Neural crest cell (in vitro differentiated cells): Measurements from ENCODE around the gene CNTNAP2. TPM values are rescaled to one million over a fixed set of nuclear protein-coding genes. Genes with fewer than 3 reads are reported as not detected.

Experiments
- DNase-seq: peaks from one replicate; pipeline ENCODE4 v3.0.0; 2021; ENCODE audit warnings: low read depth, mixed read lengths, low spot score
- H3K27ac Mint-ChIP-seq: one replicate; pipeline ENCODE4 v1.8.0; 2021; ENCODE audit warnings: mild to moderate bottlenecking, mixed read lengths; ENCODE audit not compliant: unreplicated experiment
- H3K27me3 Mint-ChIP-seq: 2 replicates; pipeline ENCODE4 v1.8.0; 2021; ENCODE audit warnings: low read depth, mild to moderate bottlenecking, mixed read lengths
- H3K36me3 Mint-ChIP-seq: 2 replicates; pipeline ENCODE4 v1.8.0; 2021; ENCODE audit warnings: low read depth, mild to moderate bottlenecking, mixed read lengths
- H3K4me1 Mint-ChIP-seq: 2 replicates; pipeline ENCODE4 v1.8.0; 2021; ENCODE audit warnings: mixed read lengths
- H3K4me3 Mint-ChIP-seq: one replicate; pipeline ENCODE4 v1.8.0; 2021; ENCODE audit warnings: mild to moderate bottlenecking, mixed read lengths
- H3K9me3 Mint-ChIP-seq: 2 replicates; pipeline ENCODE4 v1.8.0; 2021; ENCODE audit warnings: mixed read lengths
- CTCF ChIP-seq: fragments of 200-600 bp; sonication (generic); conservative IDR thresholded peaks from 2 replicates; pipeline ENCODE4 v1.5.0; 2021; ENCODE audit warnings: antibody characterized with exemption, mild to moderate bottlenecking
- total RNA-seq: library from RNA; stranded (reverse); gene quantifications from 2 replicates; pipeline ENCODE4 v1.2.1, GENCODE V29; 2021

Gene CNTNAP2
- total RNA-seq, 1 donor from 2014 or later = 12.9 TPM

GRCh38 chr7:146138926-146139325 lies 22.3 kb downstream of the CNTNAP2 start:
- Mint-ChIP-seq H3K36me3 (no peaks in the 10 kb centered on the region), H3K9me3 (no peaks in the 10 kb centered on the region), H3K27me3 (no peaks in the 10 kb centered on the region), H3K27ac (no peak overlapping the region), H3K4me1 (no peaks in the 10 kb centered on the region), H3K4me3 (no peak overlapping the region)
- no peak for DNase-seq
- no peak for TF ChIP-seq CTCF

GRCh38 chr7:146146831-146147486 lies 30.4 kb downstream of the CNTNAP2 start:
- Mint-ChIP-seq H3K4me3 (no peak overlapping the region), H3K27ac (no peak overlapping the region), H3K27me3 (no peaks in the 10 kb centered on the region), H3K9me3 (no peaks in the 10 kb centered on the region), H3K36me3 (no peaks in the 10 kb centered on the region), H3K4me1 (peaks cover 6% of the 10 kb centered on the region)
- TF ChIP-seq CTCF = no peak
- DNase-seq = no peak

DNA sequence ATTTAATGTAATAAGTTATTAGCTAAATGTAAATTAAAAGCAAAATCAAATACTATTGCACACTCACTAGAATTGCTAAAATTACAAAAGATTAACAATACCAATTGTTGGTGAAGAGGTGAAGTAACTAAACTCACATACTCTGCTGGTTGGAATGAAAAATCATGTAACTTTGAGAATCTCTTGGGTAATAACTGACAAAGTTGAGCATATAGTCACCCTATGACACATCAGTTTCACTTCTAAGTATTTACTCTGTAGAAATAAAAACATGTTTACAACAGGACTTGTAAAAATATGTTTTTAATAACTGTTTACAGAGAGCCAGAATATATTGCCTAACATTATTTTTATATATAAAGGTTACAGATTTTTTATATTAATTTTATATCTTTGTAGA lies 33.6 kb downstream of the CNTNAP2 start:
- no peaks in the 10 kb centered on the region for H3K36me3 Mint-ChIP-seq
- no peaks in the 10 kb centered on the region for H3K27me3 Mint-ChIP-seq
- no peak overlapping the region for H3K4me3 Mint-ChIP-seq
- no peak overlapping the region for H3K27ac Mint-ChIP-seq
- H3K4me1 Mint-ChIP-seq = peaks cover 6% of the 10 kb centered on the region
- H3K9me3 Mint-ChIP-seq = no peaks in the 10 kb centered on the region
- DNase-seq = no peak
- TF ChIP-seq CTCF = no peak

DNA sequence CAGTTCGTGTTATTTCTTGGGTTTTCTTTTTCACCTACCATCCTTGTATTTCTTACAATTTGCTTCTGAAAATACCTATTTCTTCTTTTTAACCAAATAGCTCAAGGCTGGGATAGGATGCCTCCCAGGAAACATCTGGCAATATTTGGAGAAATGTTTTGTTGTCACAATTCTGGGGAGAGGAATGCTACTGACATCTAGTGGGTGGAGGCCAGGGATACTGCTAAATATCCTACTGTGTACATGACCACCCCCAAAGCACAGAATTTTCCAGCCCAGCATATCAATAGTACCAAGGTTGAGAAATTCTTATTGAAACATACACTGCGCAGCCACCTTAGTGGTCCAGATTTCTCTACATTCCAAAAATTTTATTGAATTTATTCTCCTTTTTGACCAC lies 55.5 kb downstream of the CNTNAP2 start:
- peaks cover 8% of the 10 kb centered on the region for H3K4me1 Mint-ChIP-seq
- H3K27me3 Mint-ChIP-seq = peaks cover 2% of the 10 kb centered on the region
- H3K27ac Mint-ChIP-seq = no peak overlapping the region
- no peak for TF ChIP-seq CTCF
- no peaks in the 10 kb centered on the region for H3K9me3 Mint-ChIP-seq
- no peak for DNase-seq
- no peak overlapping the region for H3K4me3 Mint-ChIP-seq
- H3K36me3 Mint-ChIP-seq = no peaks in the 10 kb centered on the region

DNA sequence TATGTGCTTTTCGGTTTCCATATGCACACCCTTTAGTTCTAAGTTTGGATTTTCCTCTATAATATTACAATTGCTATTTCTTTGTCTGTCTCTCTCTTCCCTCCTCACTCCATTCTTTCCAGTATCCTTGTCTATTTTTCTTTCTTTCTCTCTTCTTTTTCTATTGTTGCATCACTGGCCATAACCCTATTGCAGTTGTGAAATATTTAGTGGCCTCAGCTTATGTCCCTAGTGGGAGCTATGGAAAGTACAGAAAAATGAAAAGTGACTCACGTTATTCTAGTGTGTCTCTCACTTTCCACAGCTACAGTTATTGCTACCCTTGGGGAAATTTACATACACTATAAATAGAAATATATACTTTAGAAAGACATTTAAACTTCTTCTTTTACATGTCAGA lies 59.1 kb downstream of the CNTNAP2 start:
- Mint-ChIP-seq H3K4me1 (peaks cover 9% of the 10 kb centered on the region), H3K9me3 (no peaks in the 10 kb centered on the region), H3K36me3 (no peaks in the 10 kb centered on the region), H3K27ac (no peak overlapping the region), H3K27me3 (no peaks in the 10 kb centered on the region), H3K4me3 (no peak overlapping the region)
- TF ChIP-seq CTCF = peak; percentile 47
- DNase-seq = no peak
